IMR-90 (cell line): ENCODE data around the gene MINDY3. TPM values are rescaled to one million over a fixed set of nuclear protein-coding genes. Genes with fewer than 3 reads are reported as not detected.

Experiments
- ATAC-seq: fragments of 200-7000 bp; cut with Tn5 transposase; 2 replicates; pipeline ENCODE4 v1.9.1; 2020; ENCODE audit warnings: low read depth, mild to moderate bottlenecking, moderate library complexity
- BruUV-seq: library from RNA; stranded (reverse); fragments of 400-500 nt; replicated peaks from 2 replicates; lab custom pipeline; 2021; lab: Mats Ljungman, UMichigan
- CTCF ChIA-PET: fragments of 300-600 bp; formaldehyde crosslinking; extraction: SDS; loops from one replicate; lab custom pipeline; 2021; ENCODE audit warnings: antibody characterized with exemption; lab: Yijun Ruan, JAX
- POLR2A ChIA-PET: fragments of 300-600 bp; sonication (Branson Sonifier 250); formaldehyde crosslinking; loops from one replicate; lab custom pipeline; 2022; ENCODE audit warnings: antibody characterized with exemption; ENCODE audit not compliant: unreplicated experiment; lab: Charles Lee
- DNase-seq: peaks from one replicate; pipeline ENCODE4 v3.0.0; 2013
- H2AFZ ChIP-seq: replicated peaks from 2 replicates; pipeline ENCODE3; 2013; ENCODE audit warnings: low read length, mild to moderate bottlenecking; ENCODE audit not compliant: poor library complexity
- H2AK5ac ChIP-seq: 2 replicates; pipeline ENCODE4 v1.6.1; 2013; ENCODE audit warnings: low read depth, low read length, inconsistent platforms
- H2AK9ac ChIP-seq: replicated peaks from 2 replicates; pipeline ENCODE3; 2013; ENCODE audit warnings: mild to moderate bottlenecking, low read depth, low read length, moderate library complexity; ENCODE audit not compliant: poor library complexity
- H2BK120ac ChIP-seq: 2 replicates; pipeline ENCODE4 v1.6.1; 2013; ENCODE audit warnings: low read depth, low read length, inconsistent platforms
- H2BK15ac ChIP-seq: 3 replicates; pipeline ENCODE4 v1.6.1; 2013; ENCODE audit warnings: low read depth, low read length, inconsistent platforms
- H2BK20ac ChIP-seq: 2 replicates; pipeline ENCODE4 v1.6.1; 2013; ENCODE audit warnings: low read depth, mild to moderate bottlenecking, inconsistent platforms, low read length, moderate library complexity
- H2BK5ac ChIP-seq: 2 replicates; pipeline ENCODE4 v1.6.1; 2013; ENCODE audit warnings: mild to moderate bottlenecking, low read depth, low read length, inconsistent platforms; ENCODE audit not compliant: poor library complexity, severe bottlenecking
- H3K14ac ChIP-seq: replicated peaks from 2 replicates; pipeline ENCODE4 v1.6.1; 2013; ENCODE audit warnings: low read depth, low read length, inconsistent platforms
- H3K18ac ChIP-seq: 2 replicates; pipeline ENCODE4 v1.6.1; 2013; ENCODE audit warnings: low read depth, low read length, control low read depth
- H3K23ac ChIP-seq: 2 replicates; pipeline ENCODE4 v1.6.1; 2013; ENCODE audit warnings: low read depth, low read length, inconsistent platforms
- H3K27ac ChIP-seq: 2 replicates; pipeline ENCODE4 v1.5.1; 2013; ENCODE audit warnings: mild to moderate bottlenecking, control low read depth, low read length; ENCODE audit not compliant: insufficient read depth
- H3K27me3 ChIP-seq: 2 replicates; pipeline ENCODE4 v1.6.1; 2013; ENCODE audit warnings: low read length; ENCODE audit not compliant: control insufficient read depth, insufficient read depth
- H3K36me3 ChIP-seq: 2 replicates; pipeline ENCODE4 v1.6.1; 2013; ENCODE audit warnings: low read length, mixed read lengths; ENCODE audit not compliant: control insufficient read depth, insufficient read depth
- H3K4ac ChIP-seq: 2 replicates; pipeline ENCODE4 v1.6.1; 2013; ENCODE audit warnings: low read depth, low read length, inconsistent platforms
- H3K4me1 ChIP-seq: 2 replicates; pipeline ENCODE4 v1.6.1; 2013; ENCODE audit warnings: low read length, mixed read lengths; ENCODE audit not compliant: control insufficient read depth, insufficient read depth
- H3K4me2 ChIP-seq: 2 replicates; pipeline ENCODE4 v1.6.1; 2013; ENCODE audit warnings: low read depth, mild to moderate bottlenecking, control low read depth, low read length, moderate library complexity
- H3K4me3 ChIP-seq: 2 replicates; pipeline ENCODE4 v1.5.1; 2013; ENCODE audit warnings: low read depth, mild to moderate bottlenecking, control low read depth, low read length, moderate library complexity; ENCODE audit not compliant: insufficient read depth
- H3K56ac ChIP-seq: 2 replicates; pipeline ENCODE4 v1.6.1; 2013; ENCODE audit warnings: low read length, inconsistent platforms; ENCODE audit not compliant: insufficient read depth; ENCODE audit errors: extremely low read depth
- H3K79me1 ChIP-seq, 2 experiments: 2 replicates each; pipeline ENCODE4 v1.6.1; 2013; ENCODE audit warnings: low read length in 2 of 2, inconsistent platforms in 1 of 2, low read depth in 1 of 2
- H3K9ac ChIP-seq: 2 replicates; pipeline ENCODE4 v1.6.1; 2013; ENCODE audit warnings: low read depth, low read length, control low read depth
- H3K9me1 ChIP-seq: 2 replicates; pipeline ENCODE4 v1.6.1; 2013; ENCODE audit warnings: low read length, inconsistent platforms; ENCODE audit not compliant: insufficient read depth
- H3K9me3 ChIP-seq: 2 replicates; pipeline ENCODE4 v1.6.1; 2013; ENCODE audit warnings: low read length; ENCODE audit not compliant: control insufficient read depth, insufficient read depth
- H4K20me1 ChIP-seq: 2 replicates; pipeline ENCODE4 v1.6.1; 2013; ENCODE audit warnings: low read length, inconsistent platforms; ENCODE audit not compliant: insufficient read depth
- H4K5ac ChIP-seq: 2 replicates; pipeline ENCODE4 v1.6.1; 2013; ENCODE audit warnings: mild to moderate bottlenecking, low read depth, low read length, control low read depth
- H4K8ac ChIP-seq, 2 experiments: 2 replicates each; pipeline ENCODE4 v1.6.1; 2013; ENCODE audit warnings: low read depth in 2 of 2, low read length in 2 of 2, control low read depth in 1 of 2, inconsistent platforms in 1 of 2
- H4K91ac ChIP-seq: 2 replicates; pipeline ENCODE4 v1.6.1; 2013; ENCODE audit warnings: low read depth, low read length, inconsistent platforms; ENCODE audit not compliant: insufficient read depth
- BHLHE40 ChIP-seq: fragments of 150-350 bp; IDR thresholded peaks from 2 replicates; pipeline ENCODE4 v1.6.1; 2016; ENCODE audit warnings: mild to moderate bottlenecking, low read depth, low read length
- CTCF ChIP-seq: conservative IDR thresholded peaks from 2 replicates; pipeline ENCODE4 v1.5.1; 2012; ENCODE audit warnings: mild to moderate bottlenecking, low read depth, low read length, improper control_type of control experiment
- ELK1 ChIP-seq: fragments of 150-350 bp; IDR thresholded peaks from 2 replicates; pipeline ENCODE4 v1.6.1; 2016; ENCODE audit warnings: low read depth, mild to moderate bottlenecking, low read length, moderate library complexity, borderline replicate concordance
- MAFK ChIP-seq: IDR thresholded peaks from 2 replicates; pipeline ENCODE4 v1.6.1; 2012; ENCODE audit warnings: low read depth, low read length, improper control_type of control experiment
- MAZ ChIP-seq: IDR thresholded peaks from 2 replicates; pipeline ENCODE4 v1.6.1; 2012; ENCODE audit warnings: low read depth, mild to moderate bottlenecking, low read length, improper control_type of control experiment, moderate library complexity, borderline replicate concordance
- NFE2L2 ChIP-seq: fragments of 150-350 bp; IDR thresholded peaks from 2 replicates; pipeline ENCODE4 v1.6.1; 2016; ENCODE audit warnings: low read depth, mild to moderate bottlenecking, low read length
- USF2 ChIP-seq: fragments of 150-350 bp; IDR thresholded peaks from 2 replicates; pipeline ENCODE4 v1.6.1; 2017; ENCODE audit warnings: mild to moderate bottlenecking, antibody characterized with exemption, low read length, low read depth
- WGBS, 2 experiments: methylation state at CpG; one replicate each; pipeline versions ENCODE4 v1.1.5 to v1.1.7; 2013; ENCODE audit warnings: missing lambda C conversion rate in 2 of 2; ENCODE audit not compliant: insufficient read length in 1 of 2; ENCODE audit errors: extremely low coverage in 2 of 2; 5-methylcytosine and 5-hydroxymethylcytosine counted together
- dilution Hi-C: fragments of 300-500 bp; cut with HindIII; formaldehyde crosslinking; loops from one replicate; pipeline ENCODE4 v1.14.3; 2018; ENCODE audit warnings: low sequenced_read_pairs; ENCODE audit not compliant: unreplicated experiment
- in situ Hi-C: fragments of 300-500 bp; cut with MboI; formaldehyde crosslinking; loops from 3 replicates; pipeline ENCODE4 v1.14.3; 2019; ENCODE audit warnings: low sequenced_read_pairs, inconsistent platforms, mixed read lengths
- intact Hi-C: fragments of 100-400 bp; cut with micrococcal nuclease; formaldehyde crosslinking; loops from 2 replicates; pipeline ENCODE4 v1.10.0; 2022
- polyA plus RNA-seq, 3 experiments: library from polyadenylated mRNA; depleted of rRNA; stranded (reverse); fragments of >200 nt; gene quantifications; 2 replicates each; pipeline ENCODE4 v1.2.3, GENCODE V29; 2012; ENCODE audit warnings: low replicate concordance in 1 of 3
- total RNA-seq: library from RNA; depleted of rRNA; stranded (reverse); fragments of >200 nt; gene quantifications from 2 replicates; pipeline ENCODE4 v1.2.3, GENCODE V29; 2012

The MINDY3 gene
- total and polyA plus RNA-seq, 2 of the 4 experiments (the other 2 are of a cell fraction): 13.9 to 14.5 TPM

DNA sequence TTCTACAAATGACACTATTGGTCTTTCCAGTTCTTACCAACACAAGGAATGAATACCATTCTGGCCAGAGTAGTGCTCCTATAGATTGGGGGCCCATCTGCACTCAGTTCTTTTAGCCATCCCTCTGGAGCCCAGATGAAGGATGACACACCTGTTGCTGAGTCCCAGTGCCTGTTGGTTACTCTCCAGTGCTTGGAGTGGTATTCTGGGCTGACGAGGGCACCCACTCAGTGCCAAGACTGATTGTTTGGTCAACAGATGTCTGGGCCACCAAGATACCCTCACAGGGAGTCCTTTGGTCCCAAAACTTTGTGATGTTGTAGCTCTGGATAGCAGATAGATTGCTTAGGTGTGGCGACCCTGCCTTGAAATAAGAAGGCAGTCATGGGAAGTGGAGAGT lies 116.9 kb downstream of the MINDY3 start:
- no peak overlapping the region for H3K4me2 ChIP-seq
- in situ Hi-C loops (no loop called here), intact Hi-C loops (no loop called here), dilution Hi-C loops (no loop called here)
- ATAC-seq: no peak
- H4K5ac ChIP-seq: no peak overlapping the region
- H3K36me3 ChIP-seq: no peaks in the 10 kb centered on the region
- DNase-seq: no peak
- H2BK15ac ChIP-seq: no peak overlapping the region
- ChIA-PET POLR2A (no interaction called here), CTCF (interaction anchor here (1.4 kb wide), 1 partner anchor 310 kb away, joined by 3 read pairs; no protein-coding TSS in a partner anchor)
- H3K18ac ChIP-seq: no peak overlapping the region
- no peak overlapping the region for H3K56ac ChIP-seq
- no peaks in the 10 kb centered on the region for H3K79me1 ChIP-seq
- no peak overlapping the region for H3K9ac ChIP-seq
- H3K9me3 ChIP-seq: no peaks in the 10 kb centered on the region
- no peaks in the 10 kb centered on the region for H3K4me1 ChIP-seq
- no peak overlapping the region for H2BK20ac ChIP-seq
- WGBS, 2 experiments: no CpG with 5 or more reads among the region's 2 CpGs
- TF ChIP-seq CTCF (no peak), USF2 (no peak), BHLHE40 (no peak), NFE2L2 (no peak), ELK1 (no peak), MAFK (no peak), MAZ (no peak)
- H2BK120ac ChIP-seq: no peak overlapping the region
- no peak overlapping the region for H3K14ac ChIP-seq
- H3K27me3 ChIP-seq: peaks cover 20% of the 10 kb centered on the region
- H3K9me1 ChIP-seq: no peaks in the 10 kb centered on the region
- H2AK5ac ChIP-seq: no peak overlapping the region
- no peak overlapping the region for H4K91ac ChIP-seq
- no peak overlapping the region for H4K8ac ChIP-seq
- H3K27ac ChIP-seq: no peak overlapping the region
- no peaks in the 10 kb centered on the region for H4K20me1 ChIP-seq
- no TSS peak for BruUV-seq
- H2AFZ ChIP-seq: no peak overlapping the region
- no peak overlapping the region for H3K23ac ChIP-seq
- no peak overlapping the region for H3K4me3 ChIP-seq
- no peak overlapping the region for H3K4ac ChIP-seq
- H2BK5ac ChIP-seq: no peak overlapping the region
- no peak overlapping the region for H2AK9ac ChIP-seq
